GM12875 (cell line): Measurements from ENCODE around the gene GNAI1.

Source experiments
- H3K4me3 ChIP-seq: one replicate; pipeline ENCODE4 v1.5.1; 2011; ENCODE audit warnings: low read depth, low read length, control low read depth
- CTCF ChIP-seq: IDR thresholded peaks from 2 replicates; pipeline ENCODE4 v1.5.1; 2011; ENCODE audit warnings: low read depth, mild to moderate bottlenecking, control low read depth, inconsistent platforms, low read length, moderate library complexity, borderline replicate concordance; ENCODE audit not compliant: insufficient read depth

GNAI1 gene

GRCh38 chr7:80132594-80132993 is 2.0 kb upstream of the GNAI1 start:
- TF ChIP-seq CTCF, result no peak
- H3K4me3 ChIP-seq, result no peak overlapping the region

- no peak overlapping the region for H3K4me3 ChIP-seq
- TF ChIP-seq CTCF, result no peak
These were observed 1.1 kb upstream of the GNAI1 start for GRCh38 chr7:80133361-80134114.

- no peak for TF ChIP-seq CTCF
- H3K4me3 ChIP-seq, result no peak overlapping the region
These were observed 506 bp upstream of the GNAI1 start for GRCh38 chr7:80134115-80134535.

GRCh38 chr7:80135309-80136104 is 876 bp downstream of the GNAI1 start:
- TF ChIP-seq CTCF, result no peak
- no peak overlapping the region for H3K4me3 ChIP-seq

- H3K4me3 ChIP-seq, result no peak overlapping the region
- no peak for TF ChIP-seq CTCF
These were observed 1.8 kb downstream of the GNAI1 start for GRCh38 chr7:80136261-80137055.

GRCh38 chr7:80137410-80137809 is 2.8 kb downstream of the GNAI1 start:
- H3K4me3 ChIP-seq, result no peak overlapping the region
- TF ChIP-seq CTCF, result no peak
